Caco-2 (cell line): Measurements from ENCODE around the gene FREY1. TPM values are rescaled to one million over a fixed set of nuclear protein-coding genes. Genes with fewer than 3 reads are reported as not detected.

ENCODE experiments used
- BruUV-seq: library from RNA; stranded (reverse); fragments of 400-500 nt; replicated peaks from 2 replicates; lab custom pipeline; 2021; lab: Mats Ljungman, UMichigan
- CTCF ChIA-PET: fragments of 300-600 bp; sonication (Branson Sonifier 250); formaldehyde crosslinking; loops from one replicate; lab custom pipeline; 2022; ENCODE audit warnings: antibody characterized with exemption; lab: Charles Lee
- POLR2A ChIA-PET: fragments of 300-600 bp; sonication (Branson Sonifier 250); formaldehyde crosslinking; loops from one replicate; lab custom pipeline; 2022; ENCODE audit warnings: antibody characterized with exemption; lab: Charles Lee
- DNase-seq, 2 experiments: peaks; one replicate each; pipeline versions ENCODE4 v3.0.0 to v3.0.0-alpha.2; 2020 to 2022
- H3K27me3 ChIP-seq: replicated peaks from 2 replicates; pipeline ENCODE4 v1.6.0; 2011; ENCODE audit warnings: low read length; ENCODE audit not compliant: control insufficient read depth, insufficient read depth
- H3K36me3 ChIP-seq: 2 replicates; pipeline ENCODE4 v1.5.1; 2011; ENCODE audit warnings: low read length; ENCODE audit not compliant: control insufficient read depth, insufficient read depth
- H3K4me1 ChIP-seq: fragments of 250-450 bp; sonication (Bioruptor Pico); 2 replicates; pipeline ENCODE4 v1.5.1; 2020; ENCODE audit warnings: mild to moderate bottlenecking
- H3K4me3 ChIP-seq: 2 replicates; pipeline ENCODE4 v1.5.1; 2011; ENCODE audit warnings: low read depth, mild to moderate bottlenecking, control low read depth, low read length
- H3K9me3 ChIP-seq: fragments of 250-450 bp; sonication (Bioruptor Pico); 2 replicates; pipeline ENCODE4 v1.5.1; 2020; ENCODE audit warnings: mild to moderate bottlenecking, moderate library complexity
- H3K27ac Mint-ChIP-seq: one replicate; pipeline ENCODE4 v1.8.0; 2022; ENCODE audit warnings: mixed read lengths; ENCODE audit not compliant: unreplicated experiment
- H3K27me3 Mint-ChIP-seq: one replicate; pipeline ENCODE4 v1.8.0; 2022; ENCODE audit warnings: mixed read lengths; ENCODE audit not compliant: insufficient read depth, unreplicated experiment
- H3K36me3 Mint-ChIP-seq: one replicate; pipeline ENCODE4 v1.8.0; 2022; ENCODE audit warnings: mild to moderate bottlenecking, mixed read lengths; ENCODE audit not compliant: insufficient read depth, unreplicated experiment
- H3K4me1 Mint-ChIP-seq: one replicate; pipeline ENCODE4 v1.8.0; 2022; ENCODE audit warnings: low read depth, mixed read lengths; ENCODE audit not compliant: unreplicated experiment
- H3K4me3 Mint-ChIP-seq: one replicate; pipeline ENCODE4 v1.8.0; 2022; ENCODE audit warnings: mild to moderate bottlenecking, moderate library complexity, mixed read lengths; ENCODE audit not compliant: unreplicated experiment
- H3K9me3 Mint-ChIP-seq: one replicate; pipeline ENCODE4 v1.8.0; 2022; ENCODE audit warnings: mixed read lengths; ENCODE audit not compliant: unreplicated experiment
- CTCF ChIP-seq, 2 experiments: fragments of 200-600 bp in 1 of 2; IDR thresholded peaks; 1 replicate in 1 of 2; 2 replicates in 1 of 2; pipeline versions ENCODE4 v1.5.1 to v1.8.0; 2011 to 2022; ENCODE audit warnings: antibody characterized with exemption in 1 of 2, control low read depth in 1 of 2, inconsistent platforms in 1 of 2, low read depth in 1 of 2, low read length in 1 of 2, mild to moderate bottlenecking in 1 of 2, moderate library complexity in 1 of 2; ENCODE audit not compliant: insufficient read depth in 1 of 2, severe bottlenecking in 1 of 2, unreplicated experiment in 1 of 2
- intact Hi-C: fragments of 100-400 bp; cut with micrococcal nuclease; formaldehyde crosslinking; loops from one replicate; pipeline ENCODE4 v1.10.0; 2022; ENCODE audit not compliant: unreplicated experiment
- total RNA-seq: library from RNA; stranded (reverse); gene quantifications from 2 replicates; pipeline ENCODE4 v1.2.3, GENCODE V29; 2022

The FREY1 gene
- total RNA-seq, 1 experiment from 2014 or later = 1.2 TPM

GRCh38 chr11:45933846-45934579 lies 26.9 kb upstream of the FREY1 start:
- Histone ChIP-seq H3K27me3 (no peaks in the 10 kb centered on the region), H3K36me3 (peaks cover 1% of the 10 kb centered on the region; the same call in 1 of the 2 replicates), H3K4me1 (0 out of 2 replicates have a peak, but pooled peaks cover 4% of the 10 kb centered on the region), H3K4me3 (no peak overlapping the region), H3K9me3 (no peaks in the 10 kb centered on the region)
- Mint-ChIP-seq H3K36me3 (peaks cover 25% of the 10 kb centered on the region), H3K27ac (no peak overlapping the region), H3K27me3 (no peaks in the 10 kb centered on the region), H3K4me3 (no peak overlapping the region), H3K9me3 (no peaks in the 10 kb centered on the region), H3K4me1 (no peaks in the 10 kb centered on the region)
- ChIA-PET CTCF (interaction anchor here (0.7 to 1.1 kb wide), 2 partner anchors 72 to 118 kb away, joined by 3 read pairs; no protein-coding TSS in a partner anchor), POLR2A (no interaction called here)
- no peak for TF ChIP-seq CTCF (IDR thresholded peaks at IDR 0.05; ENCODE audit: insufficient read depth in 1 of 2, low read depth in 1 of 2, low read length in 1 of 2, severe bottlenecking in 1 of 2, unreplicated experiment in 1 of 2)
- no TSS peak for BruUV-seq
- DNase-seq = no peak
- intact Hi-C loops = no loop called here

- ChIA-PET CTCF (no interaction called here), POLR2A (no interaction called here)
- peaks cover 31% of the 10 kb centered on the region for H3K36me3 Mint-ChIP-seq
- no TSS peak for BruUV-seq
- Histone ChIP-seq H3K4me3 (no peak overlapping the region), H3K27me3 (no peaks in the 10 kb centered on the region), H3K9me3 (no peaks in the 10 kb centered on the region), H3K4me1 (0 out of 2 replicates have a peak, but pooled peaks cover 4% of the 10 kb centered on the region), H3K36me3 (peaks cover 1% of the 10 kb centered on the region; the same call in 1 of the 2 replicates)
- no peak overlapping the region for H3K27ac Mint-ChIP-seq
- intact Hi-C loops = no loop called here
- DNase-seq = no peak
- H3K4me1 Mint-ChIP-seq = no peaks in the 10 kb centered on the region
- H3K27me3 Mint-ChIP-seq = no peaks in the 10 kb centered on the region
- H3K9me3 Mint-ChIP-seq = no peaks in the 10 kb centered on the region
- H3K4me3 Mint-ChIP-seq = no peak overlapping the region
- no peak for TF ChIP-seq CTCF (IDR thresholded peaks at IDR 0.05; ENCODE audit: insufficient read depth in 1 of 2, low read depth in 1 of 2, low read length in 1 of 2, severe bottlenecking in 1 of 2, unreplicated experiment in 1 of 2)
Observed at GRCh38 chr11:45933131-45933831, 26.2 kb upstream of the FREY1 start.

GRCh38 chr11:45932217-45932616 lies 25.1 kb upstream of the FREY1 start:
- no peak overlapping the region for H3K4me3 Mint-ChIP-seq
- Histone ChIP-seq H3K27me3 (no peaks in the 10 kb centered on the region), H3K36me3 (peaks cover 1% of the 10 kb centered on the region; the same call in 1 of the 2 replicates), H3K4me3 (no peak overlapping the region), H3K9me3 (no peaks in the 10 kb centered on the region), H3K4me1 (0 out of 2 replicates have a peak, but pooled peaks cover 4% of the 10 kb centered on the region)
- BruUV-seq = no TSS peak
- H3K4me1 Mint-ChIP-seq = no peaks in the 10 kb centered on the region
- ChIA-PET CTCF (no interaction called here), POLR2A (interaction anchor here (0.7 kb wide), 1 partner anchor 85 kb away, joined by 8 read pairs; no protein-coding TSS in a partner anchor)
- H3K27ac Mint-ChIP-seq = no peak overlapping the region
- intact Hi-C loops = no loop called here
- no peaks in the 10 kb centered on the region for H3K27me3 Mint-ChIP-seq
- TF ChIP-seq CTCF (IDR thresholded peaks at IDR 0.05; ENCODE audit: insufficient read depth in 1 of 2, low read depth in 1 of 2, low read length in 1 of 2, severe bottlenecking in 1 of 2, unreplicated experiment in 1 of 2) = no peak
- no peak for DNase-seq
- H3K36me3 Mint-ChIP-seq = peaks cover 40% of the 10 kb centered on the region
- H3K9me3 Mint-ChIP-seq = no peaks in the 10 kb centered on the region
